T-helper 22 cell (primary cell): ENCODE results near the gene MTFR1L.

Source experiments
- DNase-seq: peaks from one replicate; pipeline ENCODE4 v3.0.0-alpha.2; 2020; ENCODE audit warnings: low read depth

Gene MTFR1L

GRCh38 chr1:25792115-25792514, 27.6 kb upstream of the MTFR1L start:
- no peak for DNase-seq

GRCh38 chr1:25793585-25794170, 26.1 kb upstream of the MTFR1L start:
- no peak for DNase-seq

GRCh38 chr1:25794325-25794724, 25.4 kb upstream of the MTFR1L start:
- DNase-seq: no peak

DNA sequence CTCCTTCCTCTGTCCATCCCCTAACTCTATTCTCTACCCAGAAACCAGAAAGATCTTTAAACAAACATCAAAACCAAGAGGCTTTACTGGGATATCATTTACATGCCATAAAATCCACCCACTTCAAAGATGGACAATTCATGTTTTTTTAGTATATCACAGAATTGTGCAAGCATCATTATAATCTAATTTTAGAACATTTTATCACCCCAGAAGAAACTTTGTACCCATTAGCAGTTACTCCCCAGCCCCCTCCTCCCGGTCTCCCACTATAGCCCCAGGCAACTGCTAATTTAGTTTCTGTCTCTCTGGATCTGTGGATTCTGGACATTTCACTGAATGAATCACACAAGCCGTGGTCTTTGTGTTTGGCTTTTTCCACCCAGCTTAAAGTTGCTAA, 24.5 kb upstream of the MTFR1L start:
- no peak for DNase-seq

- peak; percentile 39 for DNase-seq
These were observed 23.6 kb upstream of the MTFR1L start for GRCh38 chr1:25795946-25796810.

GRCh38 chr1:25796811-25797458, 22.8 kb upstream of the MTFR1L start:
- DNase-seq: peak; percentile 57

GRCh38 chr1:25797939-25798338, 21.8 kb upstream of the MTFR1L start:
- DNase-seq: no peak

- no peak for DNase-seq
These were observed 20.9 kb upstream of the MTFR1L start for GRCh38 chr1:25798666-25799351.

- no peak for DNase-seq
These were observed 20.3 kb upstream of the MTFR1L start for GRCh38 chr1:25799352-25799934.

GRCh38 chr1:25799935-25800702, 19.6 kb upstream of the MTFR1L start, which contains the start of gene SELENON:
Gene SELENON (plus strand): TSS chr1:25800193. CDS start chr1:25800231, 38 bp downstream.
- peak; percentile 42 for DNase-seq

DNA sequence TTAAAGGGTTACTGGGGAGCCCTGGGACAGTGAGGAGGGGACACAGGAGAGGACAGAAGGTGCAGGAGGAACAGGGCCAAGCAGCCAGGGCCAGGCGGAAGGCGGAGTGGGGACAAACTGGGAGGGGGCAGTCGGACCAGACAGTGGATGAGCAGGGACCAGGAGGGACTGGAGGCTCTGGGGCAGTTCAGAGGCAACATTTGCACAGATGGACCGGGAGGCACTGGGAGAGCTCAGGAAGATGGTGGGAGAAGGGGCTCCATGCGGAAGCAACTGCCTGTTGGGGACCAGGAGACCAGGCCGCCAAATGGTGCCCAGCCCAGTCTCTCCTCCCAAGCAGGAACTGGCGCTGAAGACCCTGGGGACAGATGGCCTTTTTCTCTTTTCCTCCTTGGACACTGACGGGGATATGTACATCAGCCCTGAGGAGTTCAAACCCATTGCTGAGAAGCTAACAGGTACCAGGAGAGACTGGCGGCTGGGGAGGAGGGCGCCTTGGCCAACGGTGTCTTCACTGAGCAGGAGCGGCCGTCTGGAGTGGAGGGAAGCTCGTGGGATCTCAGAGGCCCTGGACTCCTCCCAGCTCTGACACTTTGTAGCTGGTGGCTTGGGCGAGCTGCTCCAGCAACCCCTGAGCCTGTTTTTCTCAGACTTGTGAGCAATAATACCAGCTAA, 18.9 kb upstream of the MTFR1L start:
- no peak for DNase-seq

GRCh38 chr1:25802915-25803314, 16.8 kb upstream of the MTFR1L start:
- DNase-seq: no peak

- no peak for DNase-seq
These were observed 16.4 kb upstream of the MTFR1L start for GRCh38 chr1:25803368-25803767.

- no peak for DNase-seq
These were observed 15.3 kb upstream of the MTFR1L start for GRCh38 chr1:25804244-25804963.

DNA sequence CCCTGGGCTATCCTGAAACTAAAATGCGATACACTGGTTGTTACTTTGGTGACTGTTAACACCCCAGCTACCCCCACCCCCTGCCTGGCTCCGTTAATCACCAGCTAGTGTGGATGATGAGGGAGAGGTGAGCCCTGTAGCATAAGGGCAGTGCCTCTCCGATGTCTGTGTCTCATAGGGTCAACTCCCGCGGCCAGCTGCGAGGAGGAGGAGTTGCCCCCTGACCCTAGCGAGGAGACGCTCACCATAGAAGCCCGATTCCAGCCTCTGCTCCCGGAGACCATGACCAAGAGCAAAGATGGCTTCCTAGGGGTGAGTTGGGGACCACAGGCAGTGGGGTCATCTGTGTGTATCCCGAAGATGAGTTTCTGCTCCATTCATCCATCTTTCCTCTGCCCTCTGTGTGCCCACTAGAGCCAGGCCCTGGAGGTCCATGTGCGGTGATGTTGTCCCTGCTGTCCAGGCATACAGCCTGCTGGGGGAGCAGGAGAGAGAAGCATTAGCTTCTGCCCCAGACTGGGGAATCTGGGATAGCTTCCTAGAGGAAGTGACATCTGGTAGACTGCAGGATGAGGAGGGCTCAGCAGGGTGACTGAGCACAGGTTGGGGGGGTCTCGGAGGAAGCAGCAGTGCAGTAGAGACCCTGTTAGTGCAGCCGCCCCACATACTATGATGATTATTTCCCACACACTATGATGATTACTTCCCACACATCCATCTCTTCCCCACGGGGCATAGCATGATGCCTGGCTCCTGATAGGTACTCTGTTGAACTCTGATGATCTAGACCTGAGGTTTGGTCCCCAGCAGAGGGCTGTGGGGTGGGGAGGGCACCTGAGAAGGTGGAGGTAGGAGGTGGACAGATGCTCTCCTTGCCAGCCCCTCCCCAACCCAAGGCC, 14.5 kb upstream of the MTFR1L start:
- DNase-seq: no peak

GRCh38 chr1:25805863-25806225, 13.9 kb upstream of the MTFR1L start:
- no peak for DNase-seq

DNA sequence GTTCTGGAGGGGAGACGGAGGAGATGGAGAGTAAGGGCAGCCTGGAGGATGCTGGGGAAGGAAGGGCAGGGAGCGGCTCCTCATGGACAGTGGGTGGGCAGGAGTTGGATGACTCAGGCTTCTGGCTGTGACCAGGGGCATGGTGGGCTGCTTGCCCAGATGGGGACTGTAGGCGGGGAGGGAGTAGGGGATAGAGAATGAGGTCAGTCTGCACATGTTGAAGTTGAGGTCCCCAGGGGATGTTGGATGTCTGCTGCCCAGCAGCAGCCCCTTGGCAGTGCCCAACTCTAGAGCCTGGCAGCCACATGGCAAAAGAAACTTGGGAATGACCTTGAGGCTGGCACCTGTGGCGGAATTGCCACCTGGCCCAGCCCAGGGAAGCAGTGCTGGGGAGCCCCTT, 13.3 kb upstream of the MTFR1L start:
- DNase-seq: no peak

DNA sequence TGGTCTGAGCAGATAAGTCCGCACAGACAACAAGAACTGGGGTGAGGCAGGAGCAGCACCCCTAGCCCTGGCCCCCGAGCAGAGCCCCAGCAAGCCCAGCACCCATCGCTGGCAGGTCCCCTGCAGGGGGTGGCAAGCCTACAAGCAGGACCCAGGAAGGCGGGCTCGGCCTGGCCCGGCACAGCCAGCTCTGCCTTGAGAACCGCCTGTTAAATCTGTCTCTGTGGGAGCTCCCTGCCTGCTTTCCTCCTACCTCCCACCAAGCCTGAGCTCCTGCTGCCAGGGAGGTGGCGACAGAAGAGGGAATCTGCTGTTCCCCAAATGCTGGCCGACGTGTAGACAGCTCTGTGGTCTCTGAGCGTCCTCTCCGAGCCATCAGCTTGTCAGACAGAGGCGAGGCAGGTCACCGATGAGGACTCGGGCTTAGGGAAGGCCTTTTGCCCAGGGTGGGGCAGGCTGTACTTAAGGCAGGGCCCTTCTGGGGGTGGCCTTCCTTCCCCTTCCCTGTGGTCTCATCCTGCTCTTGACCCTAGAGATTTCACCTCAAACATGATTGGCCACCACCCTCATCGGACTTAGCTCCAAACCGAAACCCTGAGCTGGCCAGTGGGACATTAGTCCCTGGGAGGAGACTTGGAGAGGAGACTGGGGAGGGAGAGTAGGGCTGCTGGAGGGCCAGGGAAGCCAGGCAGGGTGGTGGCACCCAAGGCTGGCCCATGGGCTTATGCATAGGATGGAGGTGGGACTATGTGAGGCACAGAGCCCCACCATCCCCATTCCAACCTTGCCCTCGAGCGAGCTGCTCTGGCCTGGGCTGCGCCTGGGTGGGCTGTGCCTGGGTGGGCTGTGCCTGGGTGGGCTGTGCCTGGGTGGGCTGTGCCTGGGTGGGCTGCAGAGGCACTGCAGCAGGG, 12.0 kb upstream of the MTFR1L start:
- no peak for DNase-seq
